OCI-LY7 (cell line): ENCODE data around the gene DMXL2. TPM values are rescaled to one million over a fixed set of nuclear protein-coding genes. Genes with fewer than 3 reads are reported as not detected.
"Not testable (repeated sequence)": the region's sequence is repeated elsewhere in the genome, so short reads cannot be mapped to it uniquely, and the experiment has no call there.

ENCODE experiments used
- BruUV-seq: library from RNA; stranded (reverse); fragments of 400-500 nt; replicated peaks from 2 replicates; lab custom pipeline; 2021; lab: Mats Ljungman, UMichigan
- CTCF ChIA-PET: fragments of 300-600 bp; sonication (Branson Sonifier 250); formaldehyde crosslinking; loops from one replicate; lab custom pipeline; 2022; ENCODE audit warnings: antibody characterized with exemption; ENCODE audit not compliant: unreplicated experiment; lab: Charles Lee
- POLR2A ChIA-PET: fragments of 300-600 bp; sonication (Branson Sonifier 250); formaldehyde crosslinking; loops from one replicate; lab custom pipeline; 2022; ENCODE audit warnings: antibody characterized with exemption; lab: Charles Lee
- DNase-seq: peaks from one replicate; pipeline ENCODE4 v3.0.0-alpha.2; 2015; ENCODE audit warnings: low spot score
- H2AFZ ChIP-seq: fragments of 200-600 bp; sonication (generic), shearing (Covaris generic); 2 replicates; pipeline ENCODE4 v1.6.1; 2014; ENCODE audit warnings: mild to moderate bottlenecking, antibody characterized with exemption, low read length, moderate library complexity
- H3K27ac ChIP-seq: fragments of 200-600 bp; sonication (generic); 2 replicates; pipeline ENCODE4 v1.5.1; 2014; ENCODE audit warnings: mixed run types, low read depth, mild to moderate bottlenecking, moderate library complexity, low read length, inconsistent platforms; ENCODE audit not compliant: poor library complexity, severe bottlenecking
- H3K36me3 ChIP-seq: fragments of 200-600 bp; sonication (generic); 2 replicates; pipeline ENCODE4 v1.6.1; 2014; ENCODE audit warnings: mild to moderate bottlenecking, antibody characterized with exemption, low read length, moderate library complexity, mixed read lengths; ENCODE audit not compliant: insufficient read depth
- H3K4me1 ChIP-seq: fragments of 200-600 bp; sonication (generic); 2 replicates; pipeline ENCODE4 v1.5.1; 2014; ENCODE audit warnings: mild to moderate bottlenecking, low read length; ENCODE audit not compliant: insufficient read depth, poor library complexity, severe bottlenecking
- H3K4me2 ChIP-seq: fragments of 200-600 bp; sonication (generic); 2 replicates; pipeline ENCODE4 v1.6.1; 2014; ENCODE audit warnings: mild to moderate bottlenecking, low read length
- H3K4me3 ChIP-seq: fragments of 200-600 bp; sonication (generic); 2 replicates; pipeline ENCODE4 v1.5.1; 2014; ENCODE audit warnings: mild to moderate bottlenecking, low read depth, low read length; ENCODE audit not compliant: poor library complexity, severe bottlenecking
- H3K79me2 ChIP-seq: fragments of 200-600 bp; sonication (generic); 2 replicates; pipeline ENCODE4 v1.6.1; 2016; ENCODE audit warnings: low read depth, mild to moderate bottlenecking, low read length, moderate library complexity, mixed read lengths; ENCODE audit not compliant: insufficient read depth
- H3K9me2 ChIP-seq: fragments of 200-600 bp; sonication (generic); 2 replicates; pipeline ENCODE4 v1.6.1; 2016; ENCODE audit warnings: mild to moderate bottlenecking, low read length, mixed read lengths; ENCODE audit not compliant: insufficient read depth
- H3K9me3 ChIP-seq: fragments of 200-600 bp; sonication (generic); 2 replicates; pipeline ENCODE4 v1.6.1; 2014; ENCODE audit warnings: mild to moderate bottlenecking, mixed run types, low read length, mixed read lengths
- H4K20me1 ChIP-seq: fragments of 200-600 bp; sonication (generic); 2 replicates; pipeline ENCODE4 v1.6.1; 2014; ENCODE audit warnings: mild to moderate bottlenecking, antibody characterized with exemption, low read length, moderate library complexity, mixed read lengths; ENCODE audit not compliant: insufficient read depth
- CTCF ChIP-seq: fragments of 200-600 bp; sonication (generic); conservative IDR thresholded peaks from 2 replicates; pipeline ENCODE4 v1.5.1; 2014; ENCODE audit warnings: mild to moderate bottlenecking, antibody characterized with exemption, low read length, moderate library complexity, mixed read lengths
- EZH2phosphoT487 ChIP-seq: fragments of 200-600 bp; sonication (generic); IDR thresholded peaks from 2 replicates; pipeline ENCODE4 v1.6.1; 2018; ENCODE audit warnings: low read depth, borderline replicate concordance, mild to moderate bottlenecking, mixed run types, antibody characterized with exemption, low read length, moderate library complexity, mixed read lengths
- intact Hi-C: fragments of 100-400 bp; cut with micrococcal nuclease; formaldehyde crosslinking; loops from one replicate; pipeline ENCODE4 v1.10.0; 2022; ENCODE audit not compliant: unreplicated experiment
- total RNA-seq, 2 experiments: library from RNA; depleted of rRNA in 1 of 2; stranded (reverse); fragments of >200 nt in 1 of 2; shearing (Covaris generic) in 1 of 2; gene quantifications; 2 replicates each; pipeline ENCODE4 v1.2.3, GENCODE V29; 2014 to 2022

The DMXL2 gene
- total RNA-seq, 2 experiments from 2014 or later: 0.32 to 0.47 TPM

GRCh38 chr15:51447855-51448621 is 174.5 kb downstream of the DMXL2 start:
- CTCF ChIA-PET: no interaction called here
- Histone ChIP-seq H3K4me2 (no peak overlapping the region), H3K4me1 (no peaks in the 10 kb centered on the region), H3K79me2 (no peaks in the 10 kb centered on the region), H4K20me1 (no peaks in the 10 kb centered on the region), H3K36me3 (no peaks in the 10 kb centered on the region), H3K4me3 (no peak overlapping the region), H3K9me3 (no peaks in the 10 kb centered on the region), H3K27ac (no peak overlapping the region), H3K9me2 (no peaks in the 10 kb centered on the region), H2AFZ (no peak overlapping the region)
- DNase-seq: no peak
- TF ChIP-seq CTCF (no peak), EZH2phosphoT487 (no peak)
- POLR2A ChIA-PET: no interaction called here
- no TSS peak for BruUV-seq
- intact Hi-C loops: no loop called here

- H3K4me1 ChIP-seq, BruUV-seq, intact Hi-C loops, H2AFZ ChIP-seq, H3K27ac ChIP-seq, H3K36me3 ChIP-seq, DNase-seq, H4K20me1 ChIP-seq, H3K4me3 ChIP-seq, H3K9me2 ChIP-seq, H3K79me2 ChIP-seq, H3K9me3 ChIP-seq, H3K4me2 ChIP-seq, CTCF ChIA-PET: not testable (repeated sequence)
- POLR2A ChIA-PET: interaction anchor here (1.0 kb wide), 1 partner anchor 23 kb away, joined by 3 read pairs; no protein-coding TSS in a partner anchor
Measured at GRCh38 chr15:51446029-51446744, 176.4 kb downstream of the DMXL2 start.

- Histone ChIP-seq H3K36me3 (no peaks in the 10 kb centered on the region), H2AFZ (no peak overlapping the region), H3K9me3 (no peaks in the 10 kb centered on the region), H3K4me1 (no peaks in the 10 kb centered on the region), H3K4me3 (no peak overlapping the region), H3K27ac (no peak overlapping the region), H4K20me1 (no peaks in the 10 kb centered on the region), H3K79me2 (no peaks in the 10 kb centered on the region), H3K9me2 (no peaks in the 10 kb centered on the region), H3K4me2 (no peak overlapping the region)
- TF ChIP-seq CTCF (no peak), EZH2phosphoT487 (no peak)
- DNase-seq: no peak
- ChIA-PET CTCF (no interaction called here), POLR2A (interaction anchor here (1.0 kb wide), 1 partner anchor 12 kb away, joined by 3 read pairs; no protein-coding TSS in a partner anchor)
- BruUV-seq: no TSS peak
- intact Hi-C loops: no loop called here
Measured at GRCh38 chr15:51444807-51445206, 177.8 kb downstream of the DMXL2 start.
